Stimulated activated CD4-positive, alpha-beta T cell treated with anti-CD3 and anti-CD28 coated beads, Interleukin-1b, Interleukin-23, amount 100 ng/mL, for 24 hours (primary cell): ENCODE results near the gene BOD1L2.

Source experiments
- DNase-seq, 4 experiments: peaks; one replicate each; pipeline ENCODE4 v3.0.0-alpha.2; 2020; ENCODE audit warnings: low read depth in 4 of 4, low spot score in 1 of 4

Gene BOD1L2

GRCh38 chr18:57150081-57150480, 3.2 kb downstream of the BOD1L2 start:
- DNase-seq, result no peak

GRCh38 chr18:57150828-57151227, 3.9 kb downstream of the BOD1L2 start:
- DNase-seq, result no peak

DNA sequence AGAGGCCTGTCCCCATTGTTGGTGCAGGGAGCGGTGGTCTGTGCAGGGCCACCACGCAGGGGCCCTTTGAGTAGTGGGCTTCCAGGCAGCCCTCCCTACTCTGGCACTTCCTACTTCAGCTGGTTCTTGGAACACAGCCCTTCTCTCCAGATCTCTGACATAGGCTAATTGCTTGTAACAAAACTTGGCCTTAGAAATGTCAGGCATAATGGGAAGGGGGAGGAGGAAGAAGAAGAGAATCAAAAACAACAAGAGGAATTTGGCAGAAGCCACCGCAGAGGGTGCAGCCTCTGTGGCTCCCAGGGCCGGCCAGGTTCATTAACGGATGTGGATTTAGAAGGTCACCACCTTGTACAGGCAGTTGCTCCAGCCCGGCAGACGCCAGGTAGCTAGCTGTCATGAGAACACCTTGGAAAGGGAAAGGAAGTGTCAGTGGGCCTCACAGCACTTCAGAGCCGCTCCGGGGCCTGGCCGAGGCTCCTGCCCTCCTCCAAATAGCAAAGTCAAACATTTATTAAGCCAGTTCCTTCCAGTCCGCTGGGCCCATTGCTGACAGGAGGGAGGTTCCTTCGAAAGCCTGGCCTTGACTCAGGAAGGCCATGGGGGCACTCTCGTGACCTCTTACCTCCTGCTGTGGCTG, 7.4 kb downstream of the BOD1L2 start:
- DNase-seq, result no peak

- DNase-seq, result no peak
Measured at GRCh38 chr18:57164401-57164800, 17.5 kb downstream of the BOD1L2 start.

DNA sequence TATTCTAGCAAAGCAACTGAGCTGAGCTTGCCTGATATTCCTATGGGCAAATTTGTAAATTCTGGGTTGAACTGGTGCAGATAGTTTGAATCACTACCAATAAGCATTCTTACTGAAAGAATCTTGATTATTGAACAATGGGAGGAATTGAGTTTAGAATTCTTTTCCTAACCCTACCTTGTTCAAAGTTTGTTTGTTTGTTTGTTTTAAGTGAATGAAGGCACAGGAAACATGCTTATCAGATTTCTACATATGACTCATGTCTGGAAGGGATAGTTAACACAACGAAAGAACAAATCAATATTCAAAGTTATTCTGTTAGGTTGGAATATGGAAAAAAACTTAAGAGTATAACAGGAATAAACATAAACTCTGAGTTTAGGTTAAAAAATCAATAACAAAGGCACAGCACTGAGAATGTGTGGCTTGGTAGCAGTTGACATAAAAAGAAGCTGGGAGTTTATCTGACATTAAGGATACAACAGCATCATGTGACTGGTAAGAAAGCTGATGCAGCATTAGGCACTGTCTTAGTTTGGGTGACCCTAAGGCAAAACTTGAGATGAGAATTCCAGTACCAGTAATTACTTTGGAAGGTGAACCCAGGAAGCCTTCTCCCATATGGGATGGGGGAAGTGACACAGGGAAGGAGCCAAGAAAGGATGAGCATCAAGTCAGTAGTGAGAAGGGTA, 20.9 kb downstream of the BOD1L2 start:
- no peak for DNase-seq

DNA sequence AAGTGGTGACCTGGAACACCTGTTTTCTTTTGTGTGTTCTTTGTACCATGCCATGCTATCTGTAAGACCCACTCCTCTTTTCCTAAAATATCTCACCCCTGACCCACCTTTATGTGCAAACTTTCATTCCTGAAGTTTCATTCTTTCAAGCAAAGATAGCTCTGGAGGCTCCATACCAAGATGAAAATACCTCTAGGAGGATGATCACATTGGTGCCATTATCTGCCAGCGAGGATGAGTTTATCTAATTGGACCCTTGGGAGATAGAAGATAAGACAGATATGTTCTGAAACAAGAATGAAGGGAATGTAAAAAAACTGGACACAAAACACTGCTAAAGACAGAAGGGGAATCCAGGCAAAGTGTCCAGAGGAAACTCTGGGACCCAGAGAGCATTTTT, 24.1 kb downstream of the BOD1L2 start:
- no peak for DNase-seq

DNA sequence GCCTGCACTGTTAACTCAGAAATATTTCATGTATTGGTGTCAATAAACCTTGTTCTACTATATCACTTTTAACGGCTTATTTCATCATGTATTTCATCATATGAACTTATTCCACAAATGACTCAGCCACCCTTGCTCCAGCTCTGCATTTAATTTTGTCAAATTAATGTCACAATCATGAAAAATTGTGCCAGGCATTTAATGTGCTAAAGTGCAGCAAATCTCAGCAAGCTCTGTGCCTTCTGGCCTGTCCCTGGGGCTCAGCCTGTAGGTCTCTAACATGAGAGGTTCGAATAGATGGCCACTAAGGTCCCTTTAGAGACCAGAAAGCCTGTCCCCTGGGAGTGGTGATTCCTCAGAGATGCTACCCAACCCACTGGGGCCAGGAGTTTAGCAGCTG, 28.6 kb downstream of the BOD1L2 start:
- no peak for DNase-seq

GRCh38 chr18:57185434-57185833, 38.5 kb downstream of the BOD1L2 start:
- DNase-seq, result no peak

DNA sequence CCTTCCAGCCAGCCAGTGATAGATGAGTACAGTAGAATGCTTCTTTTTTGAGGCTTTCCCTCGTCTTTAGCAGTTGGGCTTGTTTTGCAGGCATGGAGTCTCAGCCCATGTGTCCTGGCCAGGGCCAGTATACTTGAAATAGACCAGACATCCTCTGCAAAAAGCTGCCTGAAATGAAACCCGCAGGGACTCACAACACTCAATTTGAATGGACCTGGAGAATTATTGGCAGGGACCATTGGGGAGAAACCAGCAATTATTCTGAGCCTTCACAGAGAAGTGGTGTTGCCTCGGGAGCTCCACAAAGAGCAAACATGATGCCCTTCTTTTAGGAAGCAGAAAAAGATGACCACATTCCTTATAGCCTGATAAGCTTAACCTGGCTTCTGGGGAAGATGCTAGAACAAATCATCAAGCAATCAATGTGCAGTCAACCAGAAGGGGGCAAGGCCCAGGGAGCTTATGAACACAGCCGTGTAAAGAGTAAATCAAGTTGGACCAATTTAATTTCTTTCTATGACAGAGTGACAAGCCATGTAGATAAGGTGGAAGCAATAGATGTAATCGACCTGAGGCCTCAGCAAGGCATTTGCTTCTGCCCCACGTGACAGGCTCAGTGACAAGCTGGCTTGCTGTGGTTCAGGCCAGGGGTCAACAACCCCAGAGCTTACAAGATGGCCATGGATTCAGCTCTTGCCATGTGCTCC, 42.1 kb downstream of the BOD1L2 start:
- no peak for DNase-seq

GRCh38 chr18:57190026-57190425, 43.1 kb downstream of the BOD1L2 start:
- DNase-seq, result no peak

DNA sequence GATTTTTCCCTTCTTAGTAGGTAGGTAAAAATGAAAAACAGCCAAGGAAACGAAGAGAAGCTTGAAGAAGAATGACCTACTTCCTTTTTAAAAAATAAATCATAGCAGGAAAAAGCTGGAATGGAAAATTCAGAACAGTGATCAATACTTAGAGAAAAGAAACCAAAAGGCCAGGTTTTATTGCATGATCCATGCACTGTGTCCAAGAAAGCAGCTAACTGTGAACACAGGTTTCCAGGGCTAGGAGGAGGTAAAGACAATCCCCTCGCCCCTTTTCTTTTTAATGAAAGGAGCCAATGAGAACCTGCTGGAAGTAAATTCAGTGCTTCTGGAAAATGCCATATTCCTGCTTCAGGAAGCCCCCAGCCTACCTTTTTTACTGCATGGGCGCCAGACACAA, 47.2 kb downstream of the BOD1L2 start:
- no peak for DNase-seq

GRCh38 chr18:57194622-57195021, 47.7 kb downstream of the BOD1L2 start:
- no peak for DNase-seq

DNA sequence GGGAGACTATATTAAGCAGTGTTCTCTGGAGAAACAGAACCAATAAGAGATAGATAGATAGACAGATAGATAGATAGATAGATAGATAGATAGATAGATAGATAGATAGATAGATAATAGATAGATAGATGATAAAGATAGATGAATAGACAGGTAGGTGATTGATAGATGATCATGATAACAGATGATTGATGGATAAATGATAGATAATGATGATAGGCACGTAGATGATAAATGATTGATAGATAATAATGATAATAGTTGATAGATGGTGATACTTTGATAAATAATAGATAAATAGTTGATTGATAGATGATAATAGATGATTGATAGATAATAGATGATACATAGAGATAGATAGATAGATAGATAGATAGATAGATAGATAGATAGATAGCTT, 48.5 kb downstream of the BOD1L2 start:
- DNase-seq, result no peak

DNA sequence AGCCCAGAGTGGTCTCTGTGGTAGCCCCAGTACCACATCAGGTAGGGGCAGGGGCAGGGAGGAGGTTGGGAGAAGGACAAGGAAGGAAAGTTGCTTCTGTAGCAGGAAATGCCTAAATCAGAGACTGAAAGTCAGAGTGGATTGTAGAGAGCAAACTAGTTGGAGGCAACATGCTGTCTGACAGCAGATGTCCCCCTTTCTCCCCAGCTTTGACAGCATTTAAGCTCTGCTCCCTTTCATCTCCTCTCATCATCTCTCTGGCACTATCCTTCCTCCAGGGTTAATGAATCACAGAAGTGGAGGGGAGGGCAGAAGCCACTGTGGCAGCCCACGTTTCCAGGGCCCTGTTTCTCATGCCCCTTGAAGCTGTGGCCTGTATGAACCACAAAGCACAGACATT, 50.4 kb downstream of the BOD1L2 start:
- no peak for DNase-seq

DNA sequence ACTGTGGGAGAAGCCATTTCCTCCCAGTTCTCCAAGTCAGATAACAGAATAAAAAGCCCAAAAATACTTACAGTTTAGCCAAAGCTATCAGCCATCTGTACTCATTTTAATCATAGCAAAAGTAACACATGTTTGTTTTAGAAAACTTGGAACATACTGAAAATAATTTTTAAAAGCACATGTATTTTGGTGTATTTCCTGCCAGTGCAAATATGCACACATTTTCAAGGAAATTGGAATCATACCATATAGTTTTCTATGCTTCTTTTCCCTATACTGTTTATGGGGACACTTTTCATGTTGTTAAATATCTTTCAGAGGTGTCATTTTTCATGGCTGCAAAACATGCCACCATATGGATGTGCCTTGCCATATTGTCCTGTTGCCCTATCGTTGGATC, 51.2 kb downstream of the BOD1L2 start:
- no peak for DNase-seq
